Stimulated activated CD4-positive, alpha-beta T cell treated with anti-CD3 and anti-CD28 coated beads, Interleukin-1b, Interleukin-23, amount 100 ng/mL, for 48 hours (primary cell): ENCODE data around the gene PLPP4.

Experiments used
- DNase-seq: peaks from one replicate; pipeline ENCODE4 v3.0.0-alpha.2; 2020

PLPP4 gene

GRCh38 chr10:120456626-120457430 lies at the start of gene PLPP4:
Gene PLPP4, plus strand, starts transcription at chr10:120457227. Its CDS starts 79 bp downstream, at chr10:120457306.
- no peak for DNase-seq

- DNase-seq, result no peak
Measured at GRCh38 chr10:120409816-120410215, 47.2 kb upstream of the PLPP4 start.

GRCh38 chr10:120414946-120415345 lies 42.1 kb upstream of the PLPP4 start:
- DNase-seq, result no peak

- DNase-seq, result no peak
Measured at GRCh38 chr10:120415709-120416330, 41.2 kb upstream of the PLPP4 start.

GRCh38 chr10:120420421-120420820 lies 36.6 kb upstream of the PLPP4 start:
- DNase-seq, result no peak

- DNase-seq, result no peak
Measured at GRCh38 chr10:120421250-120421649, 35.8 kb upstream of the PLPP4 start.

GRCh38 chr10:120422457-120422856 lies 34.6 kb upstream of the PLPP4 start:
- no peak for DNase-seq

- peak; percentile 8 for DNase-seq
Measured at GRCh38 chr10:120423431-120424197, 33.4 kb upstream of the PLPP4 start.

GRCh38 chr10:120424198-120424464 lies 32.9 kb upstream of the PLPP4 start:
- DNase-seq, result no peak

GRCh38 chr10:120426306-120426705 lies 30.7 kb upstream of the PLPP4 start:
- DNase-seq, result no peak

- DNase-seq, result no peak
Measured at GRCh38 chr10:120428754-120429153, 28.3 kb upstream of the PLPP4 start.

- no peak for DNase-seq
Measured at GRCh38 chr10:120429395-120429794, 27.6 kb upstream of the PLPP4 start.

GRCh38 chr10:120431251-120431651 lies 25.8 kb upstream of the PLPP4 start:
- no peak for DNase-seq

GRCh38 chr10:120432209-120432608 lies 24.8 kb upstream of the PLPP4 start:
- DNase-seq, result no peak

- DNase-seq, result no peak
Measured at GRCh38 chr10:120433141-120433540, 23.9 kb upstream of the PLPP4 start.

- no peak for DNase-seq
Measured at GRCh38 chr10:120436439-120437112, 20.5 kb upstream of the PLPP4 start.

- DNase-seq, result no peak
Measured at GRCh38 chr10:120437541-120437940, 19.5 kb upstream of the PLPP4 start.

GRCh38 chr10:120451968-120452367 lies 5.1 kb upstream of the PLPP4 start:
- DNase-seq, result no peak

- no peak for DNase-seq
Measured at GRCh38 chr10:120453319-120453718, 3.7 kb upstream of the PLPP4 start.

- no peak for DNase-seq
Measured at GRCh38 chr10:120453886-120454285, 3.1 kb upstream of the PLPP4 start.

- DNase-seq, result no peak
Measured at GRCh38 chr10:120455004-120455403, 2.0 kb upstream of the PLPP4 start.

- no peak for DNase-seq
Measured at GRCh38 chr10:120455606-120456005, 1.4 kb upstream of the PLPP4 start.

- no peak for DNase-seq
Measured at GRCh38 chr10:120456143-120456625, 843 bp upstream of the PLPP4 start.
